Right lobe of liver (tissue), 6 donors: Measurements from ENCODE around the gene MICU2. TPM values are rescaled to one million over a fixed set of nuclear protein-coding genes. Genes with fewer than 3 reads are reported as not detected.

Experiments
- ATAC-seq, 4 donors: fragments of 200-7000 bp; cut with Tn5 transposase; one replicate each; pipeline ENCODE4 v1.9.1; 2020; ENCODE audit warnings: mild to moderate bottlenecking in 4 of 4, moderate library complexity in 4 of 4
- DNase-seq, 3 donors: peaks; one replicate each; pipeline ENCODE4 v3.0.0-alpha.2; 2020
- H3K27ac ChIP-seq, 3 donors: fragments of 200-600 bp; one replicate each; pipeline ENCODE4 v1.8.0; 2022
- H3K27me3 ChIP-seq, 2 donors: fragments of 200-600 bp; one replicate each; pipeline ENCODE4 v1.8.0; 2022
- H3K36me3 ChIP-seq, 4 donors: fragments of 200-600 bp; sonication (generic) in 1 of 4; one replicate each; pipeline versions ENCODE4 v1.5.1 to v1.8.0; 2017 to 2022; ENCODE audit warnings: control low read depth in 1 of 4
- H3K4me1 ChIP-seq, 4 donors: fragments of 200-600 bp; sonication (generic) in 1 of 4; one replicate each; pipeline versions ENCODE4 v1.5.1 to v1.8.0; 2017 to 2022; ENCODE audit warnings: control low read depth in 1 of 4
- H3K4me3 ChIP-seq, 3 donors: fragments of 200-600 bp; one replicate each; pipeline ENCODE4 v1.8.0; 2022
- H3K9me3 ChIP-seq, 4 donors: fragments of 200-600 bp; sonication (generic) in 1 of 4; one replicate each; pipeline versions ENCODE4 v1.5.1 to v1.8.0; 2017 to 2022; ENCODE audit warnings: control low read depth in 1 of 4
- CTCF ChIP-seq, 4 donors: fragments of 200-600 bp in 3 of 4; fragments of 450-650 bp in 1 of 4; IDR thresholded peaks; one replicate each; pipeline versions ENCODE4 v1.5.1 to v1.8.0; 2016 to 2022; ENCODE audit warnings: antibody characterized with exemption in 4 of 4, mild to moderate bottlenecking in 2 of 4
- POLR2A ChIP-seq: fragments of 450-650 bp; IDR thresholded peaks from one replicate; pipeline ENCODE4 v1.6.1; 2017; ENCODE audit warnings: antibody characterized with exemption, mild to moderate bottlenecking
- WGBS: methylation state at CpG from one replicate; pipeline ENCODE4 v1.1.6; 2018; ENCODE audit warnings: low coverage, low lambda C conversion rate; ENCODE audit not compliant: insufficient coverage; ENCODE audit errors: missing lambda C conversion rate; 5-methylcytosine and 5-hydroxymethylcytosine counted together
- intact Hi-C, 2 donors: fragments of 100-400 bp; cut with DNase I; formaldehyde crosslinking; loops; one replicate each; pipeline versions ENCODE4 v1.11.2 to v1.14.1; 2022
- long read RNA-seq: library from polyadenylated mRNA; unstranded; transcript quantifications from one replicate; pipeline ENCODE4 v2.0.0, GENCODE V29; 2019
- total RNA-seq, 6 experiments: library from RNA; depleted of rRNA in 2 of 6; stranded (reverse); fragments of >200 nt in 2 of 6; fragmentation: NEBNext Ultra II Directional in 3 of 6; extraction: Animal tissue kit (Norgen Biotek cat#: 25700) in 3 of 6; gene quantifications; one replicate each; pipeline versions ENCODE4 v1.1.0 to v1.2.4, GENCODE V29; 2016 to 2023
- donor health status: DM: no; HTN: yes; CAD: no.
- donor health status: DM: no; HTN: no; CAD: no.
- donor health status: DM: no; HTN: no; CAD: no.
- donor health status: DM: no; HTN: yes; CAD: no.
- donor health status: DM: no; HTN: yes; CAD: no.

MICU2 gene, protein sequence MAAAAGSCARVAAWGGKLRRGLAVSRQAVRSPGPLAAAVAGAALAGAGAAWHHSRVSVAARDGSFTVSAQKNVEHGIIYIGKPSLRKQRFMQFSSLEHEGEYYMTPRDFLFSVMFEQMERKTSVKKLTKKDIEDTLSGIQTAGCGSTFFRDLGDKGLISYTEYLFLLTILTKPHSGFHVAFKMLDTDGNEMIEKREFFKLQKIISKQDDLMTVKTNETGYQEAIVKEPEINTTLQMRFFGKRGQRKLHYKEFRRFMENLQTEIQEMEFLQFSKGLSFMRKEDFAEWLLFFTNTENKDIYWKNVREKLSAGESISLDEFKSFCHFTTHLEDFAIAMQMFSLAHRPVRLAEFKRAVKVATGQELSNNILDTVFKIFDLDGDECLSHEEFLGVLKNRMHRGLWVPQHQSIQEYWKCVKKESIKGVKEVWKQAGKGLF
- total RNA-seq = 10 to 100 TPM; 13.1 to 71.1 (median 16.4) TPM
- long read RNA-seq = 0 reads

DNA sequence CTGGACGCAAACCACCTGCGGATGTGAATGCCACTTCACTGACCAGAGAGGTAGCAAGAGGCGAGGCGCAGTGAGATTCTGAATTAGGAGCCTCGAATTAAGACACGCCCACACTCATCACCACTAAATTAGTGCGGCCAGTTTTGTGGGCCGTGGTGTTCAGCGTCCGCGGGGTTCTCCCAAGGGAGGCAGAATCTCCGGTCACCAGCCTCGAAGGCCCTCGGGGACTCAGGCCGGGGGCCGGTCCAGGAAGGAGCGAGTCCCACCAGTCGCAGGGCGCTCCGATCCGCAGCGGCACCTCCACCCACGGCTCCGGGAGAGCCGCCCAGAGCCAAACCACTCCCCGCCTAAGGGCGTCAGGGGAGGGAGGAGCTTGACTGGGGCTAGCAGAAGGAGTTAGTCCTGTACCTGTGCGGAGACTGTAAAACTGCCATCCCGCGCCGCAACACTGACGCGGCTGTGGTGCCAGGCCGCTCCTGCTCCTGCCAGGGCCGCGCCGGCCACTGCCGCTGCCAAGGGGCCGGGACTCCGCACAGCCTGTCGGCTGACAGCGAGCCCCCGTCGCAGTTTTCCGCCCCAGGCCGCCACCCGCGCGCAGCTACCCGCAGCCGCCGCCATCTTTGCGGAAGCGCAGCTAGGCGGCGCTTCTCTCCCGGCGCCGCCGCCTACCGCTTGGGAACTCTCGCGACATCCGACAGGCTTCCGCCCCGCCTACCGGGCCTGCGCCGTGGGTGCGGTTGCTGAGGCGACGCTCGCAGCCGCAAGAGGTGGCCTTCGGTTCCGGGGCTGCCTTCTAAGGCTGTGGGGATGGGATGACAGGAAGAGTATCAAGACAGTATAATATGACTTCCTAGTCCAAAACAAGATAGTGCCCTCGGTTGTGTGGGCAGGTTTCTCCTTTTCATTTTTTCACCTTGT, at the start of gene MICU2:
TSS of gene MICU2 (minus strand) at position 640 of the 918 bp plus-strand sequence. CDS start at position 618, 22 bp downstream.
- no peaks in the 10 kb centered on the region for H3K36me3 ChIP-seq
- H3K4me3 ChIP-seq = peak within 1 kb of the TSS; percentile 78 to 94 (median 81)
- TF ChIP-seq CTCF (IDR thresholded peaks at IDR 0.05) (peak in 3 of 4 donors; percentile 19 to 34 (median 23)), POLR2A (peak; percentile 100)
- peak within 1 kb of the TSS; percentile 87 to 99 (median 94) for H3K27ac ChIP-seq
- DNase-seq = peak; percentile 93 to 95 (median 94)
- whole genome bisulfite sequencing = under 1% methylated on average over 29 of the region's 77 CpGs
- H3K27me3 ChIP-seq = no peaks in the 10 kb centered on the region
- ATAC-seq = peak; percentile 98 to 100 (median 98)
- intact Hi-C loops = no loop called here
- no peaks in the 10 kb centered on the region for H3K4me1 ChIP-seq
- no peaks in the 10 kb centered on the region for H3K9me3 ChIP-seq

DNA sequence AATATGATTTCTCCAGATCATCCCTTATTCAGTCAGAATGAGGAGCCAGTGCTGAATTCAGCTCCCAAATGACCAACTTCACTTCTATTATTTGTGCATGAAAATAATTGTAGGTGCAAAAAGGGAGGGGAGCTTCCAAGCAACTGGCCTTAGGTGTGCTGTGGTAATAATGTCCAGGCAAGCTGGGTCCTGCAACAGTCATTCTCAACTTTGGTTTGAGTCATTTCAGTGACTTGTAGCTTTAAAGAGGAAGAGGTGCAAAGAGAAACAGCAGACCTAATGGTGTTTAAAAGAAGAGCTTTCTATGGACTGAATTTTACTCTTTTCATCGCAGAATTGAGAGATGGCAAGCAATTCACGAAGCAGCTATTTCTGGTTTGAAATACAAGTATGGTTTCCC, 37.7 kb upstream of the MICU2 start:
- intact Hi-C loops = no loop called here
- no peak for ATAC-seq
- WGBS = 57% methylated on average over 2 of the region's 2 CpGs
- no peaks in the 10 kb centered on the region for H3K36me3 ChIP-seq
- TF ChIP-seq CTCF (IDR thresholded peaks at IDR 0.05) (no peak), POLR2A (no peak)
- H3K27ac ChIP-seq = no peak overlapping the region
- DNase-seq = no peak
- no peaks in the 10 kb centered on the region for H3K9me3 ChIP-seq
- H3K4me3 ChIP-seq = no peak overlapping the region
- no peaks in the 10 kb centered on the region for H3K4me1 ChIP-seq
- H3K27me3 ChIP-seq = no peaks in the 10 kb centered on the region

- Histone ChIP-seq H3K4me1 (no peaks in the 10 kb centered on the region), H3K4me3 (no peak overlapping the region), H3K36me3 (no peaks in the 10 kb centered on the region), H3K27ac (no peak overlapping the region), H3K9me3 (no peaks in the 10 kb centered on the region), H3K27me3 (no peaks in the 10 kb centered on the region)
- ATAC-seq = no peak
- WGBS = 68% methylated on average over 3 of the region's 5 CpGs
- TF ChIP-seq POLR2A (no peak), CTCF (IDR thresholded peaks at IDR 0.05) (no peak)
- intact Hi-C loops = no loop called here
- DNase-seq = no peak
Observed at GRCh38 chr13:21639561-21639960, 35.6 kb upstream of the MICU2 start.

- WGBS = 39% methylated on average over 6 of the region's 6 CpGs
- TF ChIP-seq CTCF (IDR thresholded peaks at IDR 0.05) (peak; percentile 67 to 83 (median 76)), POLR2A (no peak)
- Histone ChIP-seq H3K36me3 (no peaks in the 10 kb centered on the region), H3K27ac (no peak overlapping the region), H3K4me1 (no peaks in the 10 kb centered on the region), H3K9me3 (no peaks in the 10 kb centered on the region), H3K4me3 (no peak overlapping the region), H3K27me3 (no peaks in the 10 kb centered on the region)
- intact Hi-C loops = no loop called here
- DNase-seq = no peak
- peak; percentile 20 to 57 (median 50) for ATAC-seq
Observed at GRCh38 chr13:21638319-21639282, 34.6 kb upstream of the MICU2 start.
